GM23338 (cell line): ENCODE measurements around the gene SIGLEC12. TPM values are rescaled to one million over a fixed set of nuclear protein-coding genes. Genes with fewer than 3 reads are reported as not detected.

ENCODE experiments used
- ATAC-seq: fragments of 200-7000 bp; cut with Tn5 transposase; 3 replicates; pipeline ENCODE4 v1.9.1; 2020
- DNase-seq: peaks from one replicate; pipeline ENCODE4 v3.0.0-alpha.2; 2015; ENCODE audit warnings: low spot score
- H2AFZ ChIP-seq: fragments of 200-600 bp; sonication (generic); 2 replicates; pipeline ENCODE4 v1.8.0; 2016; ENCODE audit warnings: antibody characterized with exemption, mild to moderate bottlenecking, moderate library complexity
- H3F3A ChIP-seq: fragments of 200-600 bp; sonication (generic); replicated peaks from 2 replicates; pipeline ENCODE4 v1.8.0; 2017; ENCODE audit warnings: antibody characterized with exemption, mixed run types, low read depth
- H3K27ac ChIP-seq: fragments of 200-600 bp; sonication (generic); 2 replicates; pipeline ENCODE4 v1.6.1; 2016; ENCODE audit warnings: low read depth
- H3K27me3 ChIP-seq: fragments of 200-600 bp; sonication (generic); 2 replicates; pipeline ENCODE4 v1.8.0; 2016; ENCODE audit warnings: mild to moderate bottlenecking, mixed run types, moderate library complexity; ENCODE audit not compliant: insufficient read depth
- H3K36me3 ChIP-seq: fragments of 200-600 bp; sonication (generic); 2 replicates; pipeline ENCODE4 v1.8.0; 2016; ENCODE audit warnings: mild to moderate bottlenecking; ENCODE audit not compliant: insufficient read depth
- H3K4me1 ChIP-seq: fragments of 200-600 bp; sonication (generic); 2 replicates; pipeline ENCODE4 v1.8.0; 2016; ENCODE audit warnings: mild to moderate bottlenecking, moderate library complexity; ENCODE audit not compliant: insufficient read depth
- H3K4me2 ChIP-seq: fragments of 200-600 bp; sonication (generic); 2 replicates; pipeline ENCODE4 v1.7.1; 2017; ENCODE audit warnings: mixed run types
- H3K4me3 ChIP-seq: fragments of 200-600 bp; sonication (generic); 2 replicates; pipeline ENCODE4 v1.6.1; 2016; ENCODE audit warnings: mixed run types
- H3K79me2 ChIP-seq: fragments of 200-600 bp; sonication (generic); replicated peaks from 2 replicates; pipeline ENCODE4 v1.8.0; 2017; ENCODE audit warnings: mild to moderate bottlenecking; ENCODE audit not compliant: insufficient read depth
- H3K9me2 ChIP-seq: fragments of 200-600 bp; sonication (generic); 2 replicates; pipeline ENCODE4 v1.8.0; 2017; ENCODE audit not compliant: insufficient read depth
- H4K20me1 ChIP-seq: fragments of 200-600 bp; sonication (generic); replicated peaks from 2 replicates; pipeline ENCODE4 v1.8.0; 2017; ENCODE audit warnings: mild to moderate bottlenecking; ENCODE audit not compliant: insufficient read depth
- H3K27ac Mint-ChIP-seq: 2 replicates; pipeline ENCODE4 v1.8.0; 2020; ENCODE audit warnings: inconsistent platforms, mild to moderate bottlenecking, moderate library complexity, mixed read lengths
- H3K27me3 Mint-ChIP-seq: 3 replicates; pipeline ENCODE4 v1.8.0; 2022; ENCODE audit warnings: low read depth, mild to moderate bottlenecking, moderate library complexity, mixed read lengths, inconsistent platforms; ENCODE audit not compliant: insufficient read depth, poor library complexity
- H3K36me3 Mint-ChIP-seq: 3 replicates; pipeline ENCODE4 v1.8.0; 2021; ENCODE audit warnings: low read depth, mild to moderate bottlenecking, inconsistent platforms, moderate library complexity, mixed read lengths
- H3K4me1 Mint-ChIP-seq: 3 replicates; pipeline ENCODE4 v1.8.0; 2020; ENCODE audit warnings: mild to moderate bottlenecking, inconsistent platforms, mixed read lengths
- H3K4me3 Mint-ChIP-seq: 3 replicates; pipeline ENCODE4 v1.8.0; 2021; ENCODE audit warnings: moderate library complexity, mild to moderate bottlenecking, inconsistent platforms, mixed read lengths
- H3K9me3 Mint-ChIP-seq: 3 replicates; pipeline ENCODE4 v1.8.0; 2020; ENCODE audit warnings: moderate library complexity, mild to moderate bottlenecking, inconsistent platforms, mixed read lengths
- CREB1 ChIP-seq: fragments of 250-450 bp; sonication (Bioruptor Pico); IDR thresholded peaks from 2 replicates; pipeline ENCODE4 v1.5.0; 2020; ENCODE audit warnings: low read depth, mild to moderate bottlenecking, moderate library complexity
- ETS1 ChIP-seq: IDR thresholded peaks from 2 replicates; pipeline ENCODE4 v1.6.1; 2016; ENCODE audit warnings: antibody characterized with exemption
- EZH2 ChIP-seq: fragments of 200-600 bp; sonication (generic); IDR thresholded peaks from one replicate; pipeline ENCODE4 v1.8.0; 2017; ENCODE audit warnings: antibody characterized with exemption, mild to moderate bottlenecking, low read depth; ENCODE audit not compliant: unreplicated experiment
- JUNB ChIP-seq: IDR thresholded peaks from one replicate; pipeline ENCODE4 v1.6.1; 2016; ENCODE audit warnings: antibody characterized with exemption; ENCODE audit not compliant: unreplicated experiment
- NANOG ChIP-seq: IDR thresholded peaks from 2 replicates; pipeline ENCODE4 v1.6.1; 2016; ENCODE audit warnings: antibody characterized with exemption, borderline replicate concordance
- POLR2AphosphoS5 ChIP-seq: IDR thresholded peaks from 2 replicates; pipeline ENCODE4 v1.6.1; 2016; ENCODE audit warnings: antibody characterized with exemption, low read depth
- REST ChIP-seq: IDR thresholded peaks from one replicate; pipeline ENCODE4 v1.6.1; 2018; ENCODE audit warnings: antibody characterized with exemption; ENCODE audit not compliant: unreplicated experiment
- ZNF114 ChIP-seq: fragments of 250-450 bp; sonication (Bioruptor Pico); IDR thresholded peaks from 2 replicates; pipeline ENCODE4 v1.5.0; 2020; ENCODE audit warnings: mild to moderate bottlenecking, moderate library complexity
- ZNF331 ChIP-seq: fragments of 250-450 bp; sonication (Bioruptor Pico); IDR thresholded peaks from 2 replicates; pipeline ENCODE4 v1.5.0; 2020; ENCODE audit warnings: low read depth, mild to moderate bottlenecking, moderate library complexity
- ZNF462 ChIP-seq: fragments of 250-450 bp; sonication (Bioruptor Pico); IDR thresholded peaks from 2 replicates; pipeline ENCODE4 v1.5.0; 2020; ENCODE audit warnings: mild to moderate bottlenecking, moderate library complexity
- polyA plus RNA-seq: library from polyadenylated mRNA; unstranded; fragments of >200 nt; fragmentation: Nextera tagmentation; extraction: Ambion mirVana; gene quantifications from 2 replicates; pipeline ENCODE4 v1.2.1, GENCODE V29; 2016
- total RNA-seq: library from RNA; depleted of rRNA; stranded (reverse); fragments of >200 nt; shearing (Covaris generic); gene quantifications from 2 replicates; pipeline ENCODE4 v1.2.3, GENCODE V29; 2014

The SIGLEC12 gene
- total and polyA plus RNA-seq, 2 experiments from 2014 or later = not detected

GRCh38 chr19:51546107-51546649, 44.6 kb upstream of the SIGLEC12 start (continued):
- TF ChIP-seq REST = no peak

- Histone ChIP-seq H3K27ac (no peak overlapping the region), H4K20me1 (no peaks in the 10 kb centered on the region), H3K4me3 (no peak overlapping the region), H3K4me2 (no peak overlapping the region), H3F3A (no peaks in the 10 kb centered on the region), H3K79me2 (no peaks in the 10 kb centered on the region), H3K36me3 (no peaks in the 10 kb centered on the region), H3K27me3 (no peaks in the 10 kb centered on the region), H3K4me1 (no peaks in the 10 kb centered on the region), H2AFZ (no peak overlapping the region), H3K9me2 (no peaks in the 10 kb centered on the region)
- Mint-ChIP-seq H3K4me3 (no peak overlapping the region), H3K4me1 (no peaks in the 10 kb centered on the region), H3K27me3 (peaks cover 19% of the 10 kb centered on the region), H3K36me3 (peaks cover 25% of the 10 kb centered on the region), H3K27ac (no peak overlapping the region), H3K9me3 (peaks cover 87% of the 10 kb centered on the region)
- DNase-seq (no peak), ATAC-seq (no peak)
- TF ChIP-seq CREB1 (CRISPR knock-in tag) = no peak
- no peak for TF ChIP-seq POLR2AphosphoS5
- no peak for TF ChIP-seq JUNB
- TF ChIP-seq NANOG = no peak
- no peak for TF ChIP-seq EZH2
- no peak for TF ChIP-seq REST
- no peak for TF ChIP-seq ETS1
- TF ChIP-seq ZNF331 (CRISPR knock-in tag) = no peak
- no peak for TF ChIP-seq ZNF114 (CRISPR knock-in tag)
- no peak for TF ChIP-seq ZNF462
Observed at GRCh38 chr19:51544038-51544437, 42.4 kb upstream of the SIGLEC12 start.
